Spleen (tissue), 13 donors: ENCODE data around the gene FAM171A2. TPM values are rescaled to one million over a fixed set of nuclear protein-coding genes. Genes with fewer than 3 reads are reported as not detected.

Experiments used
- DNase-seq: peaks from one replicate; pipeline ENCODE4 v3.0.0-alpha.2; 2020
- H3K27ac ChIP-seq, 8 donors: fragments of 200-600 bp; sonication (generic) in 7 of 8; 1 replicate in 4 of 8; 2 replicates in 4 of 8; pipeline versions ENCODE4 v1.5.0 to v1.8.0; 2016 to 2021; ENCODE audit warnings: inconsistent platforms in 4 of 8, mild to moderate bottlenecking in 4 of 8, moderate library complexity in 1 of 8
- H3K27me3 ChIP-seq, 7 donors: fragments of 200-600 bp; sonication (generic) in 6 of 7; replicated peaks in 1 of 7; 1 replicate in 4 of 7; 2 replicates in 3 of 7; pipeline versions ENCODE4 v1.5.0 to v1.8.0; 2016 to 2021; ENCODE audit warnings: inconsistent platforms in 3 of 7, mild to moderate bottlenecking in 1 of 7
- H3K36me3 ChIP-seq, 6 donors: fragments of 200-600 bp; sonication (generic) in 5 of 6; 1 replicate in 4 of 6; 2 replicates in 2 of 6; pipeline versions ENCODE4 v1.5.0 to v1.8.0; 2016 to 2021; ENCODE audit warnings: inconsistent platforms in 2 of 6
- H3K4me1 ChIP-seq, 6 donors: fragments of 200-600 bp; sonication (generic) in 5 of 6; 1 replicate in 3 of 6; 2 replicates in 3 of 6; pipeline versions ENCODE4 v1.5.0 to v1.8.0; 2016 to 2021; ENCODE audit warnings: inconsistent platforms in 3 of 6
- H3K4me3 ChIP-seq, 8 donors: fragments of 200-600 bp; sonication (generic) in 7 of 8; 1 replicate in 4 of 8; 2 replicates in 4 of 8; pipeline versions ENCODE4 v1.5.0 to v1.8.0; 2016 to 2021; ENCODE audit warnings: inconsistent platforms in 4 of 8, mild to moderate bottlenecking in 4 of 8, moderate library complexity in 2 of 8
- H3K9me3 ChIP-seq, 8 donors: fragments of 200-600 bp; sonication (generic) in 7 of 8; 1 replicate in 4 of 8; 2 replicates in 4 of 8; pipeline versions ENCODE4 v1.5.0 to v1.8.0; 2016 to 2021; ENCODE audit warnings: inconsistent platforms in 4 of 8
- POLR2A ChIP-seq, 3 donors: fragments of 450-650 bp; IDR thresholded peaks; one replicate each; pipeline ENCODE4 v1.5.1; 2017; ENCODE audit warnings: antibody characterized with exemption in 3 of 3, mild to moderate bottlenecking in 1 of 3
- POLR2AphosphoS5 ChIP-seq, 3 donors: sonication (generic); formaldehyde crosslinking; IDR thresholded peaks; one replicate each; pipeline ENCODE4 v1.5.1; 2017; ENCODE audit warnings: antibody characterized with exemption in 3 of 3
- WGBS, 5 donors: extraction: QIAGEN DNeasy Blood & Tissue Kit in 3 of 5; methylation state at CpG; one replicate each; pipeline versions ENCODE4 v1.1.5 to v1.1.7; 2013 to 2018; 5-methylcytosine and 5-hydroxymethylcytosine counted together
- intact Hi-C: fragments of 100-400 bp; cut with DNase I; formaldehyde crosslinking; loops from one replicate; pipeline ENCODE4 v1.15.0; 2023; ENCODE audit warnings: low total_unique reads
- long read RNA-seq, 2 donors: transcript quantifications; one replicate each; lab custom pipeline, GENCODE V29; 2026
- polyA plus RNA-seq, 3 donors: library from polyadenylated mRNA; stranded (reverse); fragments of 200-250 nt; gene quantifications; one replicate each; pipeline ENCODE4 v1.2.1, GENCODE V29; 2013
- total RNA-seq, 7 donors: library from RNA; depleted of rRNA in 3 of 7; stranded (reverse); fragments of >200 nt in 3 of 7; fragmentation: NEBNext Ultra II Directional in 4 of 7; extraction: Animal tissue kit (Norgen Biotek cat#: 25700) in 4 of 7; gene quantifications; one replicate each; pipeline versions ENCODE4 v1.1.0 to v1.2.1, GENCODE V29; 2016 to 2021
- TF ChIP-seq, protein P1 (sequence below), 11 experiments: fragments of 200-600 bp in 7 of 11; fragments of 450-650 bp in 4 of 11; sonication (generic) in 4 of 11; IDR thresholded peaks in 8 of 11; conservative IDR thresholded peaks in 3 of 11; 1 replicate in 7 of 11; 2 replicates in 4 of 11; pipeline versions ENCODE4 v1.4.0 to v1.8.0; 2016 to 2021; ENCODE audit warnings: antibody characterized with exemption in 11 of 11, inconsistent platforms in 4 of 11, mild to moderate bottlenecking in 1 of 11
- donor health status: healthy with polysubstance abuse.
- donor health status: DM: no; HTN: no; CAD: no; lungs with moderate emphysema.
- donor health status: DM: no; HTN: no; CAD: no.
- donor health status: Bipolar disorder and iron deficiency.
- donor health status: healthy.
- donor health status: DM: no; HTN: no; CAD: no.
- donor health status: DM: yes; HTN: yes; CAD: no.

FAM171A2 gene
- total RNA-seq: 1 to 10 TPM in 2 of 7 donors, under 1 TPM in 5; 0.60 to 2.5 (median 0.69) TPM
- polyA plus RNA-seq: under 1 TPM; 0.11 to 0.42 (median 0.33) TPM
- long read RNA-seq, donor 1, transcript FAM171A2-201 (8 exons, 3,160 nt): major isoform, 7 of 7 reads
- long read RNA-seq, donor 1, partial matches to known transcripts: 0 of 7 reads
- long read RNA-seq, donor 1, other reads (novel, unspliced or antisense): 0 of 7 reads
- long read RNA-seq, donor 2, partial matches to known transcripts: 0 of 3 reads
- long read RNA-seq, donor 2, other reads (novel, unspliced or antisense): 0 of 3 reads

DNA sequence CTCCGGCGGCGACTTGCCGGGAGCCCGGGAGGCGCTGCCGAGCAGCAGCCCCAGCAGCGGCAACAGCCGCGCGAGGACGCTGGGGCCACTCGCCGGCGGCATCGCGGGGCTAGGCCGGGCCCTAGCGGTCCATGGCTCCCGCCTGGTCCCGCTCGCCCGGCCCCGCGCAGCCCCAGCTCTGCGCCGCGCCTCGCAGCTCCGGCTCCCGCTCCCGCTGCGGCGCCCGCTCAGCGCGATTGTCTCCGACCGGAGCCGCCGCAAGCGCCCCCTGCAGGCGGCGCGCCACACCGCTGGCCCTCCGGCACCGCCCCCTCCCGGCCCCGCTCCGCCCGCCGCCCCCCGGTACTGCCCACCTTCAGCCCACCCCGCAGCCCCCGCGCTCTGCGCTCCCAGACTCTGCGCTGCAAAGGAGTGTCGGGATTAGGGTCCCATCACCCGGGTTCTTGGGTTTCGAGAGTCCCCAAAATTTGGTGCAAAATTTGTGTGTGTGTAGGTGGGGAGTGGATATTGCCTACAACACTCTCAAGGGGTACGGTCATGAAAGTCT, at the start of gene FAM171A2:
FAM171A2 (minus strand) TSS at position 241 of the 547 bp plus-strand sequence; CDS start at position 102, 139 bp downstream.
- no peaks in the 10 kb centered on the region for H3K9me3 ChIP-seq
- peak within 1 kb of the TSS; percentile 40 to 75 (median 52) for H3K4me3 ChIP-seq
- H3K27me3 ChIP-seq: peaks cover 0 to 77% (median 19%) of the 10 kb centered on the region in 7 donors
- no peaks in the 10 kb centered on the region for H3K36me3 ChIP-seq
- H3K4me1 ChIP-seq: peaks cover 4 to 37% (median 19%) of the 10 kb centered on the region in 6 donors
- TF ChIP-seq POLR2A (IDR thresholded peaks at IDR 0.05) (no peak), POLR2AphosphoS5 (IDR thresholded peaks at IDR 0.05) (peak in 2 of 3 donors; percentile 46 to 49)
- TF ChIP-seq, protein P1, sequence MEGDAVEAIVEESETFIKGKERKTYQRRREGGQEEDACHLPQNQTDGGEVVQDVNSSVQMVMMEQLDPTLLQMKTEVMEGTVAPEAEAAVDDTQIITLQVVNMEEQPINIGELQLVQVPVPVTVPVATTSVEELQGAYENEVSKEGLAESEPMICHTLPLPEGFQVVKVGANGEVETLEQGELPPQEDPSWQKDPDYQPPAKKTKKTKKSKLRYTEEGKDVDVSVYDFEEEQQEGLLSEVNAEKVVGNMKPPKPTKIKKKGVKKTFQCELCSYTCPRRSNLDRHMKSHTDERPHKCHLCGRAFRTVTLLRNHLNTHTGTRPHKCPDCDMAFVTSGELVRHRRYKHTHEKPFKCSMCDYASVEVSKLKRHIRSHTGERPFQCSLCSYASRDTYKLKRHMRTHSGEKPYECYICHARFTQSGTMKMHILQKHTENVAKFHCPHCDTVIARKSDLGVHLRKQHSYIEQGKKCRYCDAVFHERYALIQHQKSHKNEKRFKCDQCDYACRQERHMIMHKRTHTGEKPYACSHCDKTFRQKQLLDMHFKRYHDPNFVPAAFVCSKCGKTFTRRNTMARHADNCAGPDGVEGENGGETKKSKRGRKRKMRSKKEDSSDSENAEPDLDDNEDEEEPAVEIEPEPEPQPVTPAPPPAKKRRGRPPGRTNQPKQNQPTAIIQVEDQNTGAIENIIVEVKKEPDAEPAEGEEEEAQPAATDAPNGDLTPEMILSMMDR (IDR thresholded peaks at IDR 0.05 in 8 of 11, conservative IDR thresholded peaks at IDR 0.05 in 3 of 11): peak in 7 of 11 experiments; percentile 67 to 93 (median 81)
- no peak within 1 kb of the TSS for H3K27ac ChIP-seq
- peak; percentile 93 for DNase-seq
- intact Hi-C loops: no loop called here
- 0 to 1% (median 1%) methylated on average over 9 to 63 of the region's 63 CpGs for WGBS, 5 donors

DNA sequence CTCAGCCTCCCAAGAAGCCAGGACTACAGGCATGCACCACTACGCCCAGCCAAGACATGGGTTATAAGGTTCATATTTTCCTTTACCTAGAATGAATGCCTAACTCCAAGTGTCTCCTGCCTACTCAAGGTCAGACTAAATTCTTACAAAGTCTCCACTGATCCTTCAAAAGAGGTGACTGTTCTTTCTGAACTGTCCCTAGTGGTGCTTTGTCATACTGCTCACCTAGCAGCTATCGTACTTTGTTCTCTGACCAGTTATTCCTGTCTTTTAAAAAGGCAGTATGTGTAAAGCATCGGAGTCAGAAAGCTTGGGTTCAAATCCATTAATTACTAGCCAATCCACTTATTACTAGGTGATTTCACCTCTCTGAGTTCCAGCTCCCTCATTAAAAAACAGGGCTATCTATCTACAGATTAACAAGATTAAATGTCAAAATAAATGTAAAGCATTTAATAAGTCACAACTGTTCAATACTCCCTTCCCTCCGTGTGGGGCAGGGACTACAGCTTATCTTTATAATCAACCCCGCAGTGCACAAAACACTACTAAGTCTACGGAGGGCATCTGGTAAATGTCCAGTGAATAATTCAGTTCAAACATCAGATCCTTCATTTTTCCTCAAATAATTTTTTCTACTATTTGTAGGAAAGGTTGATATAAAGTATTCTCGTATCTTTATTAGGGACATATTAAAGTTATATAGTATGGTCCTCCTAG, 45.8 kb upstream of the FAM171A2 start:
- Histone ChIP-seq H3K27me3 (no peaks in the 10 kb centered on the region), H3K4me1 (no peaks in the 10 kb centered on the region), H3K36me3 (peaks cover 0 to 68% (median 18%) of the 10 kb centered on the region in 6 donors), H3K4me3 (no peak overlapping the region), H3K9me3 (no peaks in the 10 kb centered on the region), H3K27ac (no peak overlapping the region)
- WGBS, 5 donors: 85 to 96% (median 89%) methylated on average over 7 of the region's 7 CpGs
- intact Hi-C loops: no loop called here
- TF ChIP-seq POLR2AphosphoS5 (IDR thresholded peaks at IDR 0.05) (no peak), POLR2A (IDR thresholded peaks at IDR 0.05) (no peak)
- TF ChIP-seq, protein P1 (IDR thresholded peaks at IDR 0.05 in 8 of 11, conservative IDR thresholded peaks at IDR 0.05 in 3 of 11): no peak
- no peak for DNase-seq

DNA sequence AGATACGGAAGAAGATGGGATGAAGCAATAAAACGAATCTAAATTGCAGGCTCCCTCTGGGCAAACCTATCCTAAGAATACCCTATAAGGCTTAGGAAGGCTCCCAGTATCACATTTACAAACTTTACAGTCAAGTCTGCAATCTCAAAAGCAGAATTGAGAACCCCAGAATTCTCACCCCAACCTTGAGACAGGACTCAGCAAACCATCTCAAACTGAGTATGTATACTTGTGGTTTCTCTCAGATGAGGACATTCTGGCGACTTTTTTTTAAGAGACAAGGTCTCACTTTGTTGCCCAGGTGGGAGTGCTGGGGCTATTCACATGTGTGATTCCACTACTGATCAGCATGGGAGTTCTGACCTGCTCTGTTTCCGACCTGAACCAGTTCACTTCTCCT, 45.1 kb upstream of the FAM171A2 start:
- Histone ChIP-seq H3K27ac (no peak overlapping the region), H3K4me1 (no peaks in the 10 kb centered on the region), H3K27me3 (no peaks in the 10 kb centered on the region), H3K4me3 (no peak overlapping the region), H3K9me3 (no peaks in the 10 kb centered on the region), H3K36me3 (peaks cover 0 to 71% (median 23%) of the 10 kb centered on the region in 6 donors)
- intact Hi-C loops: no loop called here
- no peak for DNase-seq
- TF ChIP-seq POLR2AphosphoS5 (IDR thresholded peaks at IDR 0.05) (no peak), POLR2A (IDR thresholded peaks at IDR 0.05) (no peak)
- WGBS, 5 donors: 82 to 95% (median 87%) methylated on average over 4 of the region's 4 CpGs

DNA sequence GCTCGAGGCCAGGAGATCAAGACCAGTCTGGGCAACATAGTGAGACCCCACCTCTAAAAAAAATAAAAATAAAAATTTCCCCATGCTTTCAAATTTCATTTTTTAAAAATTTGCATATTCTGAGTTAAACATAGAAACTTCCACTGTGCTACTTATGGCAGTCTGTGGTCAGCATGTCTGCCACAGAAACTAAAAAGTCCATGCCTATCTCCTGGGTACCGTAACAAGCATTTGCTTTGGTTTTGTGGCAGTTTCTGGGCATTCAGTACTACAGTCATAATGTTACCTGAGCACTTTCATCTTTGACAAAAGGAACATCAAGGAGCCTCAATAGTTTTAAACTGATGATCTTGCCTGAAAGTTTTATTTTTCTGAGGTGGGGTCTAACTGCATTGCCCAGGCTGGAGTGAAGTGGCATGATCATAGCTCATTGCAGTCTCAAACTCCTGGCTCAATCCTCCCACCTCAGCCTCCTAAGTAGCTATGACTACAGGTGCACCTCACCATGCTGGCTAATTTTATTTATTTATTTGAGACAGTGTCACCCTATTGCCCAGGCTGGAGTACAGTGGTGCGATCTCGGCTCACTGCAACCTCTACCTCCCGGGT, 39.0 kb upstream of the FAM171A2 start:
- peaks cover 0 to 4% (median 0%) of the 10 kb centered on the region in 6 donors for H3K4me1 ChIP-seq
- intact Hi-C loops: no loop called here
- WGBS, 5 donors: 86 to 94% (median 87%) methylated on average over 5 of the region's 5 CpGs
- H3K4me3 ChIP-seq: no peak overlapping the region
- no peaks in the 10 kb centered on the region for H3K9me3 ChIP-seq
- H3K36me3 ChIP-seq: peaks cover 0 to 91% (median 72%) of the 10 kb centered on the region in 6 donors
- H3K27me3 ChIP-seq: no peaks in the 10 kb centered on the region
- no peak overlapping the region for H3K27ac ChIP-seq
- no peak for DNase-seq
- TF ChIP-seq POLR2AphosphoS5 (IDR thresholded peaks at IDR 0.05) (no peak), POLR2A (IDR thresholded peaks at IDR 0.05) (no peak)
- TF ChIP-seq, protein P1 (IDR thresholded peaks at IDR 0.05 in 8 of 11, conservative IDR thresholded peaks at IDR 0.05 in 3 of 11): no peak
